GM23248 (cell line): Measurements from ENCODE around the gene MILR1. TPM values are rescaled to one million over a fixed set of nuclear protein-coding genes. Genes with fewer than 3 reads are reported as not detected.
"Not testable (repeated sequence)": the region's sequence is repeated elsewhere in the genome, so short reads cannot be mapped to it uniquely, and the experiment has no call there.

Source experiments
- DNase-seq: peaks from one replicate; pipeline ENCODE4 v3.0.0-alpha.2; 2015
- H2AFZ ChIP-seq: fragments of 200-600 bp; sonication (generic); 2 replicates; pipeline ENCODE4 v1.6.1; 2016; ENCODE audit warnings: antibody characterized with exemption
- H3F3A ChIP-seq: fragments of 200-600 bp; sonication (generic); 2 replicates; pipeline ENCODE4 v1.6.1; 2016; ENCODE audit warnings: mild to moderate bottlenecking, antibody characterized with exemption, mixed run types; ENCODE audit not compliant: insufficient read depth
- H3K27ac ChIP-seq: fragments of 200-600 bp; sonication (generic); 2 replicates; pipeline ENCODE4 v1.5.1; 2016; ENCODE audit warnings: mild to moderate bottlenecking
- H3K27me3 ChIP-seq: fragments of 200-600 bp; sonication (generic); replicated peaks from 2 replicates; pipeline ENCODE4 v1.6.1; 2016; ENCODE audit warnings: mild to moderate bottlenecking; ENCODE audit not compliant: insufficient read depth
- H3K36me3 ChIP-seq: fragments of 200-600 bp; sonication (generic); 2 replicates; pipeline ENCODE4 v1.6.1; 2016; ENCODE audit warnings: low read depth, mild to moderate bottlenecking
- H3K4me1 ChIP-seq: fragments of 200-600 bp; sonication (generic); 2 replicates; pipeline ENCODE4 v1.6.1; 2016; ENCODE audit warnings: mild to moderate bottlenecking; ENCODE audit not compliant: insufficient read depth
- H3K4me2 ChIP-seq: fragments of 200-600 bp; sonication (generic); one replicate; pipeline ENCODE4 v1.6.1; 2016; ENCODE audit warnings: mild to moderate bottlenecking; ENCODE audit not compliant: unreplicated experiment
- H3K4me3 ChIP-seq: fragments of 200-600 bp; sonication (generic); 2 replicates; pipeline ENCODE4 v1.5.1; 2016; ENCODE audit warnings: mild to moderate bottlenecking
- H3K79me2 ChIP-seq: fragments of 200-600 bp; sonication (generic); 2 replicates; pipeline ENCODE4 v1.6.1; 2016; ENCODE audit warnings: mild to moderate bottlenecking; ENCODE audit not compliant: insufficient read depth
- H3K9ac ChIP-seq: fragments of 200-600 bp; sonication (generic); 2 replicates; pipeline ENCODE4 v1.6.1; 2016; ENCODE audit warnings: mild to moderate bottlenecking
- H3K9me2 ChIP-seq: fragments of 200-600 bp; sonication (generic); 2 replicates; pipeline ENCODE4 v1.6.1; 2016; ENCODE audit warnings: mixed run types, mild to moderate bottlenecking, moderate library complexity; ENCODE audit not compliant: insufficient read depth
- H3K9me3 ChIP-seq: fragments of 200-600 bp; sonication (generic); one replicate; pipeline ENCODE4 v1.6.1; 2017; ENCODE audit warnings: low read depth
- H4K20me1 ChIP-seq: fragments of 200-600 bp; sonication (generic); 2 replicates; pipeline ENCODE4 v1.6.0; 2016; ENCODE audit not compliant: insufficient read depth
- EZH2 ChIP-seq: fragments of 200-600 bp; sonication (generic); IDR thresholded peaks from 2 replicates; pipeline ENCODE4 v1.6.1; 2018; ENCODE audit warnings: antibody characterized with exemption, mild to moderate bottlenecking; ENCODE audit not compliant: insufficient read depth, poor library complexity, severe bottlenecking
- EZH2phosphoT487 ChIP-seq: fragments of 200-600 bp; sonication (generic); IDR thresholded peaks from 2 replicates; pipeline ENCODE4 v1.6.1; 2018; ENCODE audit warnings: antibody characterized with exemption, moderate library complexity, mild to moderate bottlenecking, low read depth; ENCODE audit not compliant: insufficient read depth
- WGBS, 2 experiments: methylation state at CpG; one replicate each; pipeline ENCODE4 v1.1.6; 2015 to 2017; ENCODE audit warnings: low lambda C conversion rate in 2 of 2, low coverage in 1 of 2; ENCODE audit errors: missing lambda C conversion rate in 2 of 2; 5-methylcytosine and 5-hydroxymethylcytosine counted together
- in situ Hi-C: fragments of 300-500 bp; cut with MboI; formaldehyde crosslinking; loops from 2 replicates; pipeline ENCODE4 v1.15.0; 2020
- polyA plus RNA-seq: library from polyadenylated mRNA; unstranded; fragments of >200 nt; fragmentation: Nextera tagmentation; extraction: Ambion mirVana; gene quantifications from 2 replicates; pipeline ENCODE4 v1.2.1, GENCODE V29; 2016
- total RNA-seq: library from RNA; depleted of rRNA; stranded (reverse); fragments of >200 nt; shearing (Covaris generic); gene quantifications from 2 replicates; pipeline ENCODE4 v1.2.3, GENCODE V29; 2014

Gene MILR1
- total and polyA plus RNA-seq, 2 experiments from 2014 or later = 6.3 to 11.7 TPM

GRCh38 chr17:64431534-64431933, 17.4 kb upstream of the MILR1 start:
- no peak for TF ChIP-seq EZH2
- TF ChIP-seq EZH2phosphoT487 = no peak
- H2AFZ ChIP-seq = no peak overlapping the region
- no peak overlapping the region for H3K4me3 ChIP-seq
- no peak overlapping the region for H3K27ac ChIP-seq
- no peaks in the 10 kb centered on the region for H3K9me2 ChIP-seq
- no peak overlapping the region for H3K9ac ChIP-seq
- no peaks in the 10 kb centered on the region for H4K20me1 ChIP-seq
- no peak overlapping the region for H3K4me2 ChIP-seq
- in situ Hi-C loops = no loop called here
- H3K4me1 ChIP-seq = no peaks in the 10 kb centered on the region
- 79 to 84% methylated on average over 6 of the region's 6 CpGs for WGBS, 2 experiments
- H3K79me2 ChIP-seq = no peaks in the 10 kb centered on the region
- no peaks in the 10 kb centered on the region for H3K36me3 ChIP-seq
- no peaks in the 10 kb centered on the region for H3K9me3 ChIP-seq
- no peaks in the 10 kb centered on the region for H3K27me3 ChIP-seq
- H3F3A ChIP-seq = no peaks in the 10 kb centered on the region
- DNase-seq = no peak

- Histone ChIP-seq H3K79me2 (no peaks in the 10 kb centered on the region), H3K4me1 (no peaks in the 10 kb centered on the region), H3K27me3 (no peaks in the 10 kb centered on the region), H4K20me1 (no peaks in the 10 kb centered on the region), H3K9ac (no peak overlapping the region), H3K36me3 (no peaks in the 10 kb centered on the region), H3K4me3 (no peak overlapping the region), H3K9me3 (no peaks in the 10 kb centered on the region), H3K9me2 (no peaks in the 10 kb centered on the region), H3F3A (no peaks in the 10 kb centered on the region), H2AFZ (no peak overlapping the region), H3K27ac (no peak overlapping the region), H3K4me2 (no peak overlapping the region)
- TF ChIP-seq EZH2 (no peak), EZH2phosphoT487 (no peak)
- 65 to 72% methylated on average over 5 of the region's 5 CpGs for WGBS, 2 experiments
- DNase-seq = no peak
- in situ Hi-C loops = no loop called here
Observed at GRCh38 chr17:64437944-64438525, 10.9 kb upstream of the MILR1 start.

- H3K9me3 ChIP-seq, H3K9ac ChIP-seq, H3K4me1 ChIP-seq, H3F3A ChIP-seq, H3K4me3 ChIP-seq, in situ Hi-C loops, H3K27me3 ChIP-seq, H3K79me2 ChIP-seq, H4K20me1 ChIP-seq, H3K4me2 ChIP-seq, DNase-seq, H3K9me2 ChIP-seq, H3K27ac ChIP-seq, H3K36me3 ChIP-seq, H2AFZ ChIP-seq: not testable (repeated sequence)
- WGBS, 2 experiments = 88 to 90% methylated on average over 1 of the region's 1 CpG
Observed at GRCh38 chr17:64439521-64439920, 9.4 kb upstream of the MILR1 start.

GRCh38 chr17:64439956-64440355, 9.0 kb upstream of the MILR1 start:
- Histone ChIP-seq H3K27ac (no peak overlapping the region), H3K9me2 (no peaks in the 10 kb centered on the region), H3K36me3 (no peaks in the 10 kb centered on the region), H3K9me3 (no peaks in the 10 kb centered on the region), H3K4me2 (no peak overlapping the region), H3K4me1 (no peaks in the 10 kb centered on the region), H2AFZ (no peak overlapping the region), H3K9ac (no peak overlapping the region), H3K79me2 (no peaks in the 10 kb centered on the region), H3K4me3 (no peak overlapping the region), H4K20me1 (no peaks in the 10 kb centered on the region), H3F3A (no peaks in the 10 kb centered on the region), H3K27me3 (no peaks in the 10 kb centered on the region)
- no peak for DNase-seq
- no peak for TF ChIP-seq EZH2
- TF ChIP-seq EZH2phosphoT487 = no peak
- in situ Hi-C loops = no loop called here
- WGBS, 2 experiments = 100% methylated on average over 2 of the region's 2 CpGs
